ENCODE results near the gene KRT33A.
A peak's percentile ranks its signal among the peaks of the same experiment; 100 is the strongest.

The KRT33A gene

DNA sequence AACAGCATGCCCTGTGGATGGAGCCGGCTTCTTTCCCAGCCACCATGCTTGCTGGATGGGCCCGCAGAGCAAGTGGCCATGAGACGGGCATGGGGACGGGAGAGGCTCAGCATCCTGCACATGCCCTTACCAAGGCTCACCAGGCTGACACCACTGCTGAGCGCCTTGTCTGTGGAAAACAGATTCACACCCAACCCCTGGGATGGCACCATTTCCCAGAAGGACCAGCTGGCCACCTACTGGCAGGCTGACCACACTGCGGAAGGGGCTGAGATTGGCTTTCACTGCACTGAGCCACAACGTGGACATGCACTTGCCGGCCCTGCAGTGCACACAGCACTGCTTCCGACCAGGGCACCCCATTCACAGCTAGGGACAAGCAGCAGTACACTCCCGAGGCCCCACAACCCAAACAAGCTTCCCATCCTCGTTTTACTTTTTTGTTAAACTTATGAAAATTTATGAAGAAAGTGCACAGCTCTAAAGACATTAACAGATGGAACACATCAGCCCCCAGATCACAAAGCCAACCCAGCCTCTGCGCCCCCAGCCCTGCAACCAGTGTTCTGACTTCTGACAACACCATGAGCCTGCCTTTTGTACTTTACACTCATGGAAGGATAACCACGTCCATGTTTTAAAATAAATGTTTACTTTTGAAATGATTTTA lies 21.2 kb downstream of the KRT33A start:
- no peak for DNase-seq (ENCODE audit: low read depth)

DNA sequence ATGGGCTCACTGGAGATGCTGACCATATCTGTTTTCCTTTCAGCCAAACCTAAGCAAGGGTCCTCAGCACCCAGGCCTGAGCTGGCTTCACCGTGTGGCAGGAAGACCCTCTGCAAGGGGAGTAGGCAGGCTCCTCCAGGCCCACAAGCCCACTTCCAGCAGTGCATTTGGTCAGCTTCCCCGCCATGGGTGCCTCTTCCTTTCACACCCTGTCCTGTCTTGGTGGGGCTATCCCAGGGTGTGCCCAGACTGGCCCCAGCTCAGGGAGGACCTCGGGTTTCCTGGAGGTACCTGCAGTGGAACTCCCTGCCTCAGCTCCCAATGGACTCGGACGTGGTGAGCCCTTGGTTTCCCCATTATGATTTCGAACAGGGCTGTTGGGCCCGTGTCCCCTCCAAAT lies 22.4 kb downstream of the KRT33A start:
- no peak for DNase-seq (ENCODE audit: low read depth)

DNA sequence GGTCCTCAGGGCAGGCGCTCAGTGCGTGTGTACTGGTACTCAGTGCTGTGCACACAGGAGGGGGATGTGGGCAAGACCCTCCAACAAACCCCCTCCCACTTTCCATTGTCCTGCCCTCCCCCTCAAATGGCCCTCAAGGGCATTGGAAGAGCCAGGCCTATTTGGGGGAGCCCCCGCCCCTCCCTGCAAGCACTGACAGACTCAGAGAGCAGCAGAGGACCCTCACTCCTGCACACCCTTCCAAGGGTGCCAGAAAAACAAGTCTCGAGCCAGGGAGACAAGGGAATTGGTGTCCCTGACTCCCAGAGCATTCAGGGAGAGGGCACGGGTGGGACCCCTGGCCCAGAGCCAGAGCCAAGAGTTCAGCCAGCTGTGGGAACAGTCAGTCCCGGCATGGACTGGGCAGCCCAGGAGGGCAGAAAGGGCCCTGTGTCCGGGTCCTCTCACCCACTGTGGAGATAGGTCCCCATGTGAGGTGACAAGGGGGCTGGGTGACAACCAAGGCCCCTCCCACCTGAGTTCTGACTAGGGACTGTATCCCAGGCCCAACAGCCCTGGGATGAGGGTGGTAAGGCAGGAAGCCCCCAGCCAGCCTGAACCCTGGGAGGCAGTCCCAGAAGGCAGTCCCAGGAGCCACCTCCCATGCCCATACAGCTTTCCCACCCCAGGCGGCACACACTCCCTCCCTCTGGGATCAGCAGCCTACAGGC lies 23.1 kb downstream of the KRT33A start:
- DNase-seq (ENCODE audit: low read depth) = no peak

DNA sequence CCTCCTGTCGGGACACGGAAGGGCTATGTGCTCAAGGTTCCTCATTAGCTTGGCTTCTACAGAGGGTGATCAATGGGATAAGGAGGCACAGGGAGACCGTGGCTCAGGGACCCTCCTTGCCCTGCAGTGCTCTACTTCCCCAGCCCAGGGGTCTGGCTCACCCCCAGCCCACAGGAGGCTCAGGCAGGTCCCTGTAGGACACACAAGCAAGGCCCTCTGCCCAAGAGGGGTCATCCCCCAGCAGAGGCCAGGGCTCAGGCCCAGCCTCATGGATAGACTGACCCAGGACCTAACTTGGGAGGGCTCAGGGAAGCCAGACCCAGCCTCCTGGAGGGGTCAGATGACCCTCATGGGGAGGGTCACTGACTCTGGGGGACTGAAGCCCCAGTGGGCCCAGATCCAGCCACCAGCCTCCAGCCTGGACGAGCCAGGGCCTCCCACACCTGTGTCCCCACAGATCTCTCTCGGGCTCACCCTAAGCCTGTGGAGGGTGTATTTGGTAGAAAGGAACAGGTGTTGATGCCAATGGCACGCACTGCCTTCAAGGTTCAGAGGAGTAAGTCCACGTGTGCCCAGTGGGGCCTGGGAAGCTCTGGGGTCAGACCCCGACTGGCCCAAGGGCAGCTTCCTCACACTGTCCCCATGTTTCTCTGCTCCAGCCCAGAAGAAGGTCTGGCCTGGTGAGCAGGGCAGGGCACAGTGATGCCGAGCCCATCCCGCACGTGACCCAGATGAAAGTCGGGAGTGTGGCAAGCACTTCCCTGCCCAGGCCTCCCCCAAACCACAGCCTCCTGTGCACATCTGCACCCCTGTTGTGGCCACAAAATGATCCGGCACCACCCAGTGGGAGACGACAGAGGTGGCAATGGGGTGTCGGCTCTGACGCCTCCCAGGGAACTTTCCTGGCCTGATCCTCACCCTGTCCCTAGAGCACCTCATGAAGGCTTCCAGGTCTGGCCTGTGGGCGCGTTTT lies 24.2 kb downstream of the KRT33A start:
- no peak for DNase-seq (ENCODE audit: low read depth)

DNA sequence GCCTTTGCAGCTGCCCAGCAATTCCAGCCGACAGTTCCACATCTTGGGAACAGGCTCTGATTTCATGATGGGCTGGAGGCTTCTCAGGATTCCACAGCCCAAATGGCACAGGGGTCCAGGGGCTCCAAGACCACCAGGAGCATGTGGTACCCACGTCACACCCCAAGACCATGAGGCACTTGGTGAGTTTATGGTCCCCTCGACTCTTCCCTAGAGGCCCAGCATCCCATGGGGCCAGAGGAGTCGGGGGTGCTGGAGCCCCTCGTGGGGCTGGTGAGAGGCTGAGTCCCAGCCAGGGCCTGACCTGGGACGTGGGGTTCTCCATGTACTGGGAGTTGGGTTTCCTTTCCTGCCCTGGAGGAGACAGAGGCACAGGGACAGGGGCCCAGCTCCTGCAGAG lies 25.0 kb downstream of the KRT33A start:
- no peak for DNase-seq (ENCODE audit: low read depth)

DNA sequence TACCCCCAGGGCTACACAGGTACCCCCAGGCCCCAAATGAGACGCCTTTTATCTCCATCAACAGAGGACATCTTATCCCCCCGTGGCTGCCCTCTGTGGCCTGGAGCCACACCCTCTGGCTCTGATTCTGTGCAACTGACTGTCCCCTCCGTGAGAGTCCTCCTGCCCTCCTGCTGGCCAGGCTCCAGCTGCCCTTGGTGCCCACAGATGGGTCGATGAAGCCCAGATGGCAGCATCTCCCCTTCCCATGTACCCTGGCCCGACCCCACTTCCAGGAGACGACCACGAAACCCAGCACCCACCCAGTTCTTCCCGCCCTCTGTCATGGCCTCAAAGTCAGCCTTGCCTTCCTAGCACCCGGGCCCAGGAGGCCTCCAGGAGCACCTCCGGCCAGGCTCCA lies 25.5 kb downstream of the KRT33A start:
- DNase-seq (ENCODE audit: low read depth) = no peak

DNA sequence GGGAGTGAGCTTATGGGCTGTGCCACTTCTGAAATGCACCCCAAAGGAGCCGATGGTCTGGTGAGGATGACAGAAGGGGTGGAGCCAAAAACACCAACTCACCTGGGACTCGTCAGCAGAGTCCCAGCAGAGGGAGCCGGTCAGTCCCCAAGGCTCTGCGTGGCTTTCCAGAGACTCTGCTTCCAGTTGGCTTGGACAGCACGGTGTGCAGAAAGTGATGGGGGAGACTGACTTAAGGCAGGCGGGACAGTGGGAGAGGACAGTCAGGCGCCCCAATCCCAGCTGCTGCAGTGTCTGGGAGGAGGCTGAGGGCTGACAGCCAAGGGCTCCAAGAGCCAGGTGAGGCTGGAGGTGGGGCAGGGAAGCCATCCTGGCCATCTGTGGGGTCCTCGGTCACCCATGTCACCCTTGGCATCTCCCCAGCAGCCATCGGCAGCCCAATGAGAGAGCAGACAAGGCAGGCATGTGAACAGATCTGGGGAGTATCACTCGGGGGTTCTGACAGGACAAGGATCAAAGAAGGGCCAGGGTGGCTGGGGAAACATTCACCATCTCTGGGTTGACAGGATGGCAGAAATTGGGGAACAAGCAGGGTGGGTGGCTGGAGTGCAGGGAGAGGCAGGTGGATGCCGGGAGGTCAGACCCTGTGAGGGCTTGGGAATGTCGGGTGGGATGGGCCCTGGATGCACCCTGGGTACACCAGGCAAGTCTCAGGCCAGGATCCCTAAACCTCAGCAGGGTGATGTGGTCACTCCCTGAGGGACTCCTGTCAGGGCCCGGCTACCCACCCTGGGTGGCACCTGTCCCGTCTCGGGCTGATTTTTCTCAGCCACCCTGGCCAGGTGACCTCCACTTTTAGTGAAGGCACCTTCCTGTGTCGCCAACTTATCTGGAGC lies 26.2 kb downstream of the KRT33A start:
- no peak for DNase-seq (ENCODE audit: low read depth)

DNA sequence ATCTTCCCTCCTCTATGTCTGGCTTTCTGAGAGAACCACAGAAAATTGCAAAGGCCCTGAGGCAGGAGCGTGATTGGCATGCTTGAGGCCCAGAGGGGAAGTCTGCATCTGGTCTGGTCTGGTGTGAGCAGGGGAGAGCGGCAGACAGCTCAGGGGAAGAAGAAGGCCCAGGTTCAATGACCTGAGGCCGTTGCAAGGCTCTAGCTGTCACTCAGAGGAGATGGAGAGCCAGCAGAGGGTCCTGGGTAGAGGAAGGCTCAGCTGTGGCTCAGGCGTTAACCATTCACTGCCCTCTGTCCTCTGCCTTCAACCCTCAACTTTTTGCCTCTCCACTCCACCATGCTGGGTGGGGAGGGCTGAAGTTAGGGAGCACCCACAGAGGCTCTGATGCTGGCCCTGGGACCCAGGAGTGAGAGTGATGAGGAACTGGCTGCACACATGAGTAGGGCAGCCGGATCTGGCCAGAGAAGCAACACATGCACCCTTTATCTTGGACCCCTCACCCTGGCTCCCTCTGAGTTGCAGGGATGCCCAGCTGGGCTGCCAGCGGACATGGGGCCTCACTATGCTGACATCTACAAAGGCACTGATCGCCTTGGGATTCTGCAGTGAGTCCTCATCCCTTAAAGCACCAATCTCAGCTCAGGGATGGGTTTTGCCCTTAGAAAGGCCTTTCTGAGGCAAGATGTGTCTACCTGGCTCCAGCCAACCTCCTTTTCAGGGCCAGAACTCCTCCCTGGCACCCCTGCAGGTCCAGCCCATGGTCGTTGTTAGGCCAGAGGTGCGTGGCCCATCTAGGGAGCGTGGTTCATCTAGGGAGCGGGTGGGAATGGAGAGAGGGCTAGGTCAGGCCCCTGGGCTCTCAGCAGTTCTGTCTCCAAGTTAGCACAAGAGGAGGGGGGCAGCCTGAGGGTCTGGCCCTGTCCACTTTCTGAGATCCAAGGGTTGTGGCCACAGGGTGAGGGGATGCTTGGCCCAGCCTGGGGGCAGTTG lies 27.4 kb downstream of the KRT33A start:
- DNase-seq (ENCODE audit: low read depth) = no peak

DNA sequence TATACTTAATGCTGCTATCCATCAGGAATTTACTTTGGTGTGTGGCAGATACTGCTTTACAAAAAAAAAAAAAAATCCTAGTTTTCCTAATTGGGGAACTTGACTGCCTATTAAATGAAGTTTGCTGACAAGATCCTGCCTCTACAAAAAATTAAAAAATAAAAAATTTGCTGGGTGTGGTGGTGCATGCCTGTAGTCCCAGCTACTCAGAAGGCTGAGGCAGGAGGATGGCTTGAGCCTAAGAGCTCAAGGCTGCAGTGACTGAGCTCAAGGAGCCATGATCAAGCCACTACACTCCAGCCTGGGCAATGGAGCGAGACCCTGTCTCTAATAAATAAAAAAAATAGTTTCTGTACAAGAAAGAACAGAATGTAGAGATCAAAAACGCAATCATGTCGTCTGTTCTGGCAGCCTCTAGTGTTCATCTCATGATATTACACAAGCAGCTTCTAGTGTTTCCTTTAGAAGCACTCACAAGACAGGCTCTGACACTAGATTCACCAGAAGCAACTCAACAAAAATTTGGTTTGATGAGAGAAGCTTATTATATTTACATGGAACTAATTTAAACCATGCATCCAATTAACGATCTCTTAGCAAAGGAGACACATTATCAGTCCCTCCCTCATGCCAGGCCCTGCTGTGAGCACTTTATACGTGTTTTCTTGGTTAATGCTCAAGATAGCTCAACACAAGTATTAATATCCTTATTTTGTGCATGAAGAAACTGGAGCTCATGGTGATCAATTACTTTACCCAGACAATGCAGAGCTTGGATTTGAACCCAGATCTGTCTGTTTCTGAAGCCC lies 28.3 kb downstream of the KRT33A start:
- DNase-seq (ENCODE audit: low read depth) = no peak

DNA sequence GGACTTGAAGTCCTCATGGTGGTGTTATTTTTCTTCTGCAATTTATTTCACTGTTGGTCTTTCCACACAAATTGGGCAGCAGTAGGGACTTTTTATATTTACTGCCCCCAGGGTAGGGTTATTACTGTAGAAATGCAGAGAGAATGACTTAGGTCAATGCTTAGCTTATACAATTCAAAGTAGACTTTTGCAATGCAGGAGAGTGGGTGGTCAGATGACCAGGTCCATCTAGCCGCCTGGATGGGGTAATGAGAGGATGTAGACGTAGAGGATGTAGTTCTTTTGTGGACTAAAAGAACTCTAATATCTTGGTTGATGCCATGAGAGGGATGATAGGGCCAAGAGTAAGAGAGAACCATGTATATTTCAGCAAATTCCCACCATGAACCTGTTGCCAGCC lies 32.4 kb downstream of the KRT33A start:
- DNase-seq (ENCODE audit: low read depth) = no peak

DNA sequence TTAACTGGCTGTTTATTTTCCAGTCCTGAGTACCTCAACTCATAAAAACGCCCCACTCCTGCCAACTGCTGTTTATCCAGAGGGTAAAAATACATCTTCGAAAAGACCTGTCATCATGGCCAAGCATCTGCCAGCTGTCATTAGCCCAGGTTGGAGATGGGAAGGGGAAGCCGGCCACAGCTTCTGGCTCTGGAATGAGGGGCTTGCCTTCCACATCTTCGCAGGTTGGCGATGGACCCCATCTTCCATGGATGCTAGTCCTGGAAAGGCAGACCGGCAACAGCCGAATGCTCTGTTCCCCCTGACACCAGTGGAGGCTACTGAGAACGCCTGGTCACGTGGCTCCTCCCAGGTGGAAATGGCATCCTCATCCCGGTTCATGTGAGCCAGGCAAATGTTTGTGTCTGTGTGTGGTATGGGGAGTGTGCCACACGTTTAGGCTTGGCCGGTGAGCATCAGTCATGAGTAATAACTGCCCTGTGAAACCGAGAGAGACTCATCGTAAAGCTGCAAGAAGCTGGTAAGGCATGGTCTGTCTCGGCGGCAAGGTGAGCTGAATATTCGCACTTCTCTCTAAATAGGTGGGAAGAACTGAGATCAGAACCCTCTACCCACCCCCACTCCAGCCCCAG lies 34.7 kb downstream of the KRT33A start:
- no peak for DNase-seq (ENCODE audit: low read depth)

DNA sequence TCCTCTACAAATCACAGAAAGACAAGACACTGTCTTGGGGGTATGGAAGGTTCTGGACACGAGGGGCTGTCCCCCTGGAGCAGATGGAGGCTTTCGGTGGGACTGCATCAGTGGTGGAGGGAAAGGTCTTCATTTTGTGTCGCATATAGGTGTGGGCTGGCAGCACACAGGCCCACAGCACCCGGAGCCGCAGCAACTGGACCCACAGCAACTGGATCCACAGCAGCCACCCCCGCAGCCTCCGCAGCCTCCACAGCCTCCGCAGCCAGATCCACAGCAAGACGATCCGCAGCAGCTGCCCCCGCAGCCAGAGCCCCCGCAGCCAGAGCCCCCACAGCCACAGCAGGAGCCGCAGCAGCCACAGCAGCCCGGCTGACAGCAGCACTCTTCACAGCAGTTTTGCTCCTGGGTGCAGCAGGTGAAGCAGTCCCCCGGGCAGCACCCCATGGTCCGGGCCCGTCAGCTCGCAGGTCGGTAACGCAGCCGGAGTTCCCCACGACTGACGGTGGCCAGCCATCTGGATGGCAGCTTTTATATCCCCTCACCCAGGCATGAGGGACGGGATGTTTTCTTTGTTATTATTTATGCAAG lies 35.3 kb downstream of the KRT33A start, which contains the start of gene KRTAP17-1:
Gene KRTAP17-1 (minus strand): TSS at position 507 of the 591 bp plus-strand sequence. CDS start 60 bp downstream, at position 447.
- no peak for DNase-seq (ENCODE audit: low read depth)

DNA sequence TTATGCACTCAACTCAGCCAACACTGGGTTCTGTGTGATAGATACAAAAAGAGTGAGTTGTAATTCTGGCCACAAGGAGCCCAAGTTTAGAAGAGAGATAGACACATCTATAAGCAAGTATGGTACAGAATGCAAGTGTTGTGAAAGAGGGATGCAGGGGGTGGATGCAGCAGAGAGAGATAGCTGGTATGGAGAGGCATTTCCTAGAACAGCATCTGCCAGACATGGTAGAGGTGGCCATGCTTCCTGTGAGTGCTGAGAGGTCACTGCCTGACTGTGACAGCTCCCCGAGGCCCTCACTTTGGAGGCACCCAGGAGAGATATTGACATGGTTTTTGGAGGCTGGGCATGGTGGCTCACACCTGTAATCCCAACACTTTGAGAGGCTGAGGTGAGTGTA lies 39.5 kb downstream of the KRT33A start:
- DNase-seq (ENCODE audit: low read depth) = no peak

DNA sequence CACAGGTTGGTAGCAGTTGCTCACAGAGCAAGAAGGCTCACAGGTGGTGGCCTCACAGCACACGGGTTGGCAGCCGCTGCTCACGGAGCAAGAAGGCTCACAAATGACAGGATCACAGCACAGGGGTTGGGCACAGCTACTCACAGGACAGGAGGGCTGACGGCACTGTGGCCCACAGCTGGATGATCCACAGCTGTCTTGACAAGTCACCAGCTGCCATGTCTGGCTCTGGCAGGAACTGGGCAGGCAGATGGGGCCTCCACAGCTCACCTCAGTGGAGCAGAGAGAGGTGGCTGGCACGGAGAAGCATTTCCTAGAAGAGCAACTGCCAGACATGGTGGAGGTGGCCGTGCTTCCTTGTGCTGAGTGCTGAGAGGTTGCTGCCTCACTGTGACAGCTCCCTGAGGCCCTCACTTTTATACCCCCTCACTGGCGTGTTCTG lies 41.7 kb downstream of the KRT33A start, which contains the start of gene KRTAP16-1:
Gene KRTAP16-1 (minus strand): TSS at position 392 of the 442 bp plus-strand sequence. CDS start 56 bp downstream, at position 336.
- DNase-seq (ENCODE audit: low read depth) = peak; percentile 14

DNA sequence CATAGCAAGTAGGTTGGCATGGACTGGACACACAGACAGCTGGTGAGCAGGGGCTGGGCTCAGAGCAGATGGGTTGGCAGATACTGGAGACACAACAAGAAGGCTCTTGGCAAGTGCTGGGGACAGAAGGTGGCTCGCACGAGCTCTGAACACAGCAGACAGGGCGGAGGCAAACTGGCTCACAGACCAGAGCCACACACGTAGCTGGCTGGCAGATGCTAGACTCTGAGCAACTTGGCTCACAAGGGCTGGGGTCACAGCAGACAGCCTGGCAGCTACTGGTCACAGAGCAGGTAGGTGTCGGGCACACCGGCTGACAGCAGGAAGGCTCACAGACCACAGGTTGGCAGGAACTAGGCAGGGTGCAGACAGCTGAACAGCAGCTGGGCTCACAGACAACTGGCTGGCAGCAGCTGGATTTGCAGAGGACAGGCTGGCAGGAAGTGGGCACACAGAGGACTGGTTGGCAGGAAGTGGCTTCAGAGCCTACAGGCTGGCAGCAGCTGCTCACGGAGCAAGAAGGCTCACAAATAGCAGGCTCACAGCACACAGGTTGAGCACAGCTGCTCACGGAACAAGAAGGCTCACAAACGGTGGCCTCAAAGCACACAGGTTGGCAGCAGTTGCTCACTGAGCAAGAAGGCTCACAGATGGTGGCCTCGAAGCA lies 42.2 kb downstream of the KRT33A start:
- DNase-seq (ENCODE audit: low read depth) = peak; percentile 49

DNA sequence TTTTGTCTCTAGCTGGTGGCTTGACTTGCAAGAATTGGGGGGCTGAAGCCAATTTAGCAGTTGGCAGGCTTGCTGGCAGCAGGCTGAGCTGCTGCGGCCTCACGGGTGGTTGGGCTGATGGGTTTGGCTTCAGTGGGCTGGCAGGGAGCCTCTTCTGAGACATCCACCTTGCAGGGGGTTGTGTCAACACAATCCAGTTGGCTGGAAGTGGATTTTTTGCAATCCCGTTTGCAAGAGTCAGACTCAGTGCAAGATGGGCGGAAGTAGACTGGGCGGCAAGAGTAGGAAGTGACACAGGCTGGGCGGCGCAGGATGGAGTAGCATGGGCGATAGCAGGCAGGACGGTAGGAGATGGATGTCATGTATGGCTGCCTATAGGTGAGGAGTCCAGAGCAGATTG lies 43.0 kb downstream of the KRT33A start:
- DNase-seq (ENCODE audit: low read depth) = no peak

DNA sequence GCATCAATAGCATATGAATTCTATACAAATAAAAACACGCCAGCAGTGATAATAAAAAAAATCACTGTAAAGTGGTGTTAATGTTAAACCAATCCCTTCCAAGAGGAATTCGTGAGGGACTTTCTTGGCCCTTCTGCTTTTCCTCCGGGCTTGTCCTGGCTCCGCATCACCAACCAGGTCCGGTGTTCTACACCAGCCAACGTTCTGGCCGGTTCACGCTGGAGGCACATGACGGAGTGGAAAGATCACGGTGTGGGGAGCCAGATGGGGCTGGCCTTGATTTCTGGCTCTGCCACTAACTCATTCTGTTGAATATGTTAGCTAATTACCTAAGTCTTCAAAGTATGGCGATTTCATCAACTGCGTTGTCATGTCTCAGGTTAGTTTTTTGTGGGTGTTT lies 46.5 kb downstream of the KRT33A start:
- DNase-seq (ENCODE audit: low read depth) = no peak

DNA sequence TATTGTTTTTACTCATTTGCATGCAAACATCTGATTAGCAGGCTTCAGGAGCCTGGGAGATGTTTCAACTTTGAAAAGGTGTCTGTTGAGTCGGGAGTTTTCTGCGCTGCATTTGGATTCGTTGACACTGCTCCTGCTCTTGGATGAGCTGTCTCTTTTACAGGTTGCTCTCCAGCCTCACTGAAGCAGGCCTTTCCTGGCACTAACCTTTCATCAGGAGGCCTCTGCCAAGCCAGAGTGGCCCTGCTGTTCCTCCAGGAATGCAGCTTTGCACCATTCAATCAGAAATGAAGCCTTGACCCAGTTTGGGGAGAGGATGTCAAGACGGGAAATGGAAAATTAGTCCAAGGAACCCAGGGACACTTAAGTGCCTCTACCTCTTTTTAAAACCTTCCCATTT lies 47.6 kb downstream of the KRT33A start:
- no peak for DNase-seq (ENCODE audit: low read depth)

Measured in stimulated activated CD8-positive, alpha-beta memory T cell treated with anti-CD3 and anti-CD28 coated beads, Interleukin-15, amount 100 ng/mL, for 1 hour (primary cell).